ENCODE results near the gene PLP2. TPM values are rescaled to one million over a fixed set of nuclear protein-coding genes. Genes with fewer than 3 reads are reported as not detected.

PLP2 gene
- total RNA-seq, 1 donor from 2014 or later, result 16.8 TPM

GRCh38 chrX:49193542-49193964 is 21.9 kb downstream of the PLP2 start:
- no peak for TF ChIP-seq CTCF (IDR thresholded peaks at IDR 0.05; ENCODE audit: insufficient read depth, low read length, severe bottlenecking)
- FAIRE-seq, result no peak

GRCh38 chrX:49197543-49198087 is 25.9 kb downstream of the PLP2 start:
- FAIRE-seq (no peak), DNase-seq (ENCODE audit: low read depth) (no peak)
- H3K36me3 ChIP-seq (ENCODE audit: control insufficient read depth, insufficient read depth, low read length), result no peaks in the 10 kb centered on the region
- no peaks in the 10 kb centered on the region for H3K27me3 ChIP-seq (ENCODE audit: control insufficient read depth, insufficient read depth, low read length)
- TF ChIP-seq CTCF (IDR thresholded peaks at IDR 0.05; ENCODE audit: insufficient read depth, low read length, severe bottlenecking), result no peak
- no peak overlapping the region for H3K4me3 ChIP-seq (ENCODE audit: low read depth, low read length)

More at GRCh38 chrX:49193542-49193964, 21.9 kb downstream of the PLP2 start:
- DNase-seq (ENCODE audit: low read depth), result no peak
- Histone ChIP-seq H3K27me3 (ENCODE audit: control insufficient read depth, insufficient read depth, low read length) (no peaks in the 10 kb centered on the region), H3K36me3 (ENCODE audit: control insufficient read depth, insufficient read depth, low read length) (no peaks in the 10 kb centered on the region), H3K4me3 (ENCODE audit: low read depth, low read length) (no peak overlapping the region)

- no peak for TF ChIP-seq CTCF (IDR thresholded peaks at IDR 0.05; ENCODE audit: insufficient read depth, low read length, severe bottlenecking)
- FAIRE-seq, result no peak
- H3K4me3 ChIP-seq (ENCODE audit: low read depth, low read length), result no peak overlapping the region
- DNase-seq (ENCODE audit: low read depth), result peak; percentile 9
- H3K36me3 ChIP-seq (ENCODE audit: control insufficient read depth, insufficient read depth, low read length), result no peaks in the 10 kb centered on the region
- H3K27me3 ChIP-seq (ENCODE audit: control insufficient read depth, insufficient read depth, low read length), result no peaks in the 10 kb centered on the region
Observed at GRCh38 chrX:49198540-49199314, 27.0 kb downstream of the PLP2 start.

GRCh38 chrX:49199315-49199595 is 27.6 kb downstream of the PLP2 start:
- no peak for TF ChIP-seq CTCF (IDR thresholded peaks at IDR 0.05; ENCODE audit: insufficient read depth, low read length, severe bottlenecking)
- H3K4me3 ChIP-seq (ENCODE audit: low read depth, low read length), result no peak overlapping the region
- H3K27me3 ChIP-seq (ENCODE audit: control insufficient read depth, insufficient read depth, low read length), result no peaks in the 10 kb centered on the region
- FAIRE-seq (no peak), DNase-seq (ENCODE audit: low read depth) (no peak)
- no peaks in the 10 kb centered on the region for H3K36me3 ChIP-seq (ENCODE audit: control insufficient read depth, insufficient read depth, low read length)

GRCh38 chrX:49199906-49200771 is 28.4 kb downstream of the PLP2 start, which contains the start of gene SYP:
Gene SYP, minus strand, starts transcription at chrX:49200193. Its CDS starts 7 bp downstream, at chrX:49200186.
- no peak for FAIRE-seq
- DNase-seq (ENCODE audit: low read depth), result peak; percentile 59
- no peaks in the 10 kb centered on the region for H3K27me3 ChIP-seq (ENCODE audit: control insufficient read depth, insufficient read depth, low read length)
- no peak for TF ChIP-seq CTCF (IDR thresholded peaks at IDR 0.05; ENCODE audit: insufficient read depth, low read length, severe bottlenecking)
- no peaks in the 10 kb centered on the region for H3K36me3 ChIP-seq (ENCODE audit: control insufficient read depth, insufficient read depth, low read length)
- H3K4me3 ChIP-seq (ENCODE audit: low read depth, low read length), result peak within 1 kb of the TSS; percentile 14
